Kidney tubule cell (primary cell): ENCODE results near the gene LRRC36.
A peak's percentile ranks its signal among the peaks of the same experiment; 100 is the strongest.
"Not testable (repeated sequence)": the region's sequence is repeated elsewhere in the genome, so short reads cannot be mapped to it uniquely, and the experiment has no call there.

Experiments
- DNase-seq: peaks from one replicate; pipeline ENCODE4 v3.0.0-alpha.2; 2018; ENCODE audit warnings: low spot score

LRRC36 gene

GRCh38 chr16:67400901-67401300, 74.3 kb downstream of the LRRC36 start:
- no peak for DNase-seq

DNA sequence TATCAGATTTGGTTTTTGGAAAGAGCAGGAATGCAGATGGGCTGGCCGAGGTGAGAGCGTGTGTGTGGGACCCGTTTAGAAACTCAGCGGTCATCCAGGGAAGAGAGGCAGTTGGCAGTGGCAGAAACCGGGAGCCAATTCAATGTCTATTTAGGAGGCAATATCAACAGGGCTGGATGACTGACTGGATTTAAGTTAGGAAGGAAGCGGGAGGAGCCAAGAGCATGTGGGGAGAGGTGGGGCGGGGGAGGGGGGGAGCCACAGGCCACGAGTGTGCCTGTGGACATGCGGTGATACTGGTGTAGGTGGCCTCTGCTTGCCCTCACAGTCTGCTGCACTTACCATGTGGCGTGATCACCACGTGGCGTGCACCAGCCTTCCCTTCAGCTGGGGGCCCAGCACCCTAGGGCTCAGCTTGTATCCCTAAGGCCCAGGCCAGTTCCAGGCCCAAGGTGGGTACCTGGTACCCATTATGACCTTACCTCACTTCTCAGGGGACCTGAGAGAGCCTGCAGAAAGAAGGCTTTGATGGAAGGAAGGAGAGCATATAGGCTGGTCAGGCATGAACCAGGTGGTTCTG, 77.5 kb downstream of the LRRC36 start:
- no peak for DNase-seq

GRCh38 chr16:67404740-67405226, 78.2 kb downstream of the LRRC36 start:
- DNase-seq = peak; percentile 95

GRCh38 chr16:67405336-67405735, 78.7 kb downstream of the LRRC36 start:
- no peak for DNase-seq

DNA sequence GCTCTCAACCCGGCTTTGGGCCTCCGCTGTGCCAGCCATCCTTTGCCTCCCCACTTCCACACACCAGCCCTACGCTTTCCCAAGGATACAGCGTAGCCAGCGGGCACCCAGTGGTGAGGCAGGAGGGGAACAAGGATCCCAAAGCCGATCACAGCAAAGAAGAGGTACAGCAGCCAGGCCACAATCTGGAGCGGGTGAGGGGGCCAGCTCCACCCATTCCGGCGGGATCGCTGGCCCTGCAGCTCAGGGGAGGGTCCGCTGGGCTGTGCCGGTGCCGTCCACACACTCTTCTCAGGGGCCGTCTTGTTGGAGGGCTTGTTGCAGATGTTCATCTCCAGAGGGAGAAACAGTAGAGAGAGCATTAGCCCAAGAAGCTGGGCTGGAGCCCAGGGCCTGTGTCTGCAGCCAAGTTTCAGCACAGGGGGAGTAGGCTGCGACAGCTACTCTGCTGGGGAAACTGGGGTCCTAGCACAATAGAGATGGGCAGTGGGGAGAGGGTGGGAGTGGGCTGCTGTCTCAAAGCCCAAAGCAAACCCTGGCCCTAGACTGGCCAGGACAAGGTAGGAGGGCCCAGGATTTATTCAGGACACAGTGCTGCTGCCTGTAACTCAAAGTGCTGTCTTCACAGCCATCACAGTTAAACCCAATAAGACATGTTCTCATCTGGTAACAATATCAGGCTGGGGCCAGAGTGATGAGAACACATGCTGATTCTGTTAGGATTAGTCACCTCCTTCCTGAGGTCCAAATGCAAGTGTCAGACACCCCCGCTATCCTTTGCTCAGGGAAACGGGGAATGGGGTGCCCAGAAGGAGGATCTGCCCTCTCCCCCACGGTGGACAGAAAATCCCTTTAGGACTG, 79.7 kb downstream of the LRRC36 start:
- peak; percentile 48 for DNase-seq

GRCh38 chr16:67407176-67407787, 80.7 kb downstream of the LRRC36 start:
- DNase-seq = no peak

DNA sequence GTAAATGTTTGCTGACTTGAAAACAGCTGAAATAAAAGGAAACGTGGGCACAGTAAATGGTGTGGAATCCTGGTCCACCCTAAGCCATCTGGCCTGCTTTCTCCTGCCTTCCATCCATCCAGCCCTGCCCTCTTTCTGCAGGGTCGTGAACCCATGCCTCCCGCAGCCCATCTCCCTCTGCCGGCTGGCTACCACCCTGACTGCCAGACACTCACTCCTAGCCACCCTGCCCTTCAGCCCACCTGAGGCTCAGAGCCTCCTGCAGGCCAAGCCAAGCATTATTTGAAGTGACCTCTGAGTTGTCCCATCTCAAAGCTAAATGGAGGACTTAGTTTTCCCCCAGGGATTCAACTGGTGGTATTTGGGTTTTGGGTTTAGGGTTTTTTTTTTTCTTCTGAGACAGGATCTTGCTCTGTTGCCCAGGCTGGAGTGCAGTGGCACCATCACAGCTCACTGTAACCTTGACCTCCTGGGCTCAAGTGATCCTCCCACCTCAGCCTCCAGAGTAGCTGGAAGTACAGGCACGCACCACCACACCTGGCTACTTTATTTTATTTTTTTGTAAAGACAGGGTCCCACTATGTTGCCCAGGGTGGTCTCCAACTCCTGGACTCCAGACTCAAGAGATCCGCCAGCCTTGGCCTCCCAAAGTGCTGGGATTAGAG, 81.3 kb downstream of the LRRC36 start:
- no peak for DNase-seq

GRCh38 chr16:67409631-67410030, 83.0 kb downstream of the LRRC36 start:
- no peak for DNase-seq

DNA sequence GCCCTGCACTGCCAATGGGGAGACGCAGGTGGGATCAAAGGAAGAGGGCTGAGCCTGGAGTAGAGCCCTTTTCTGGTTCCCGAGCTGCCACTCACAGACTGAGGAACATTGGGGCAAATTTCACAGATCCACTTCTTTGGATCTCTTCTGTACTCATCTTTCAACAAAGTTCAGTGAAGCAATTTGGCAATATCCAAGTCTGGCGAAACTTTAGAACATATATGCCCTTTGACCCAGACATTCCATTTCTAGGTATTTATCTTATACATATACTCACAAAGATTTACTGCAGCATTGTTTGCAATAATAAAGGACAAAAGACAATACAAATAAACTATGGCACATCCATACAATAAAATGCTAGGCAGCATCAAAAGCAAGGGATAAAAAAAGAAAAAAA, 84.7 kb downstream of the LRRC36 start:
- DNase-seq = no peak

GRCh38 chr16:67412294-67412693, 85.7 kb downstream of the LRRC36 start:
- DNase-seq = no peak

GRCh38 chr16:67413978-67414911, 87.6 kb downstream of the LRRC36 start:
- DNase-seq = no peak

DNA sequence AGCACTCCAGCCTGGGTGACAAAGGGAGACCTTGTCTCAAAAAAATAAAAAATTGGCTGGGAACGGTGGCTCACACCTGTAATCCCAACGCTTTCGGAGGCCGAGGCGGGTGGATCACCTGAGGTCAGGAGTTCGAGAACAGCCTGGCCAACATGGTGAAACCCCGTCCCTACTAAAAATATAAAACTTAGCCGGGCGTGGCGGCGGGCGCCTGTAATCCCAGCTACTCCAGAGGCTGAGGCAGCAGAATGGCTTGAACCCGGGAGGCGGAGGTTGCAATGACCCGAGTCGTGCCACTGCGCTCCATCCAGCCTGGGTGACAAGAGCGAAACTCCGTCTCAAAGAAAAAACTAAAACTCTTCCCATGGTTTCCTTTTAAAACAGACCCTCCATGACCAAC, 88.8 kb downstream of the LRRC36 start:
- not testable (repeated sequence) for DNase-seq

GRCh38 chr16:67415872-67416793, 89.5 kb downstream of the LRRC36 start, which contains the start of gene ZDHHC1:
TSS of gene ZDHHC1 (minus strand) at chr16:67416477. CDS start at chr16:67407775, 8,702 bp downstream.
- DNase-seq = peak; percentile 72

DNA sequence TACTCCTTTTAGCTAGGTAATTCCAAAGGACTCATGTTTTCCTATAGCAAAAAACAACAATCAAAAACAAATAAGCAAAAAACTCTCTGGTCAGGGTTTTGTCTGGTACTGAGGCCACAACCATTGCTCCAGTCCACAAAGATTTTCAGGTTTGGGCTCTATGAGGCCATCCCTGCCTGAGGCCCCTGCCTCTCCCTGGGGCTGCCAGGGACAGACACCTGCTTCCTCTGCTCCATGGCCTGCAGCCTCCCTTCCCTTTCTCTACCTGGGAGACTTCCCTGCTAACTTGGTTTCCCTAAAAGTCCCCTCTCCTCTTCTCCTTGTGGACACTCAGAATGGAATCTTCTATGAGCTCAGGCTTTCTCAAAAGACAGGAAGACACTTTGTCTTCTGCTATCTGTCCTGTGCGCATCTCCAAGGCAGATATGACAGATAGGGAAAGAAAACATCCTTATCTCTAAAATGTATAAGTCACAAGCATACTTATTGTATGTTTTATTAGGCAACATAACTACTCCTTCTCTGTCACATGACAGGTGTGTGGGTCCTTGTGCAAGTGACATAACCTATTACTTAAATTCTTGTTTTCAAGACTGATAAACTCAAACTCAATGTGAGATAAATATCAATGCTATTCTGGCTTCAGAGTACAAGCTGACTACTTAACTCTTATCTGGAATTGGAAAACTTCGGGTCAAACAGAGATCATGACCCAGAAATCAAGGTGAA, 90.9 kb downstream of the LRRC36 start:
- no peak for DNase-seq

- no peak for DNase-seq
Observed at GRCh38 chr16:67419502-67419901, 92.9 kb downstream of the LRRC36 start.

- no peak for DNase-seq
Observed at GRCh38 chr16:67419931-67420330, 93.3 kb downstream of the LRRC36 start.

GRCh38 chr16:67421030-67421429, 94.4 kb downstream of the LRRC36 start:
- no peak for DNase-seq

- DNase-seq = no peak
Observed at GRCh38 chr16:67423015-67423414, 96.4 kb downstream of the LRRC36 start.

GRCh38 chr16:67423611-67424260, 97.1 kb downstream of the LRRC36 start:
- no peak for DNase-seq
